Measurements from ENCODE around the gene ENO2.
"Not testable (repeated sequence)": the region's sequence is repeated elsewhere in the genome, so short reads cannot be mapped to it uniquely, and the experiment has no call there.

GRCh38 chr12:6892683-6893082, 21.7 kb upstream of the ENO2 start:
- TF ChIP-seq CTCF (conservative IDR thresholded peaks at IDR 0.05 in 1 of 2, IDR thresholded peaks at IDR 0.05 in 1 of 2; ENCODE audit: extremely low read depth in 1 of 2, insufficient read depth in 1 of 2, low read depth in 1 of 2, low read length in 2 of 2); EZH2 (IDR thresholded peaks at IDR 0.05; ENCODE audit: borderline replicate concordance, low read length): not testable (repeated sequence)

Data from mammary epithelial cell (primary cell).